HepG2 (cell line): Measurements from ENCODE around the gene DIAPH3. TPM values are rescaled to one million over a fixed set of nuclear protein-coding genes. Genes with fewer than 3 reads are reported as not detected.

Experiments
- KLF13 ChIP-seq: sonication (generic); formaldehyde crosslinking; IDR thresholded peaks from 2 replicates; pipeline ENCODE4 v1.4.0; 2020; ENCODE audit warnings: mild to moderate bottlenecking, missing genetic modification reagents
- PHF21A ChIP-seq: sonication (generic); formaldehyde crosslinking; IDR thresholded peaks from 2 replicates; pipeline ENCODE4 v1.5.0; 2020; ENCODE audit warnings: mild to moderate bottlenecking, missing genetic modification reagents
- THAP9 ChIP-seq: sonication (generic); formaldehyde crosslinking; IDR thresholded peaks from 2 replicates; pipeline ENCODE4; 2020; ENCODE audit warnings: missing genetic modification reagents, mild to moderate bottlenecking, borderline replicate concordance
- ZNF552 ChIP-seq: sonication (generic); formaldehyde crosslinking; IDR thresholded peaks from 2 replicates; pipeline ENCODE4 v1.9.0; 2022; ENCODE audit warnings: missing genetic modification reagents, mild to moderate bottlenecking, borderline replicate concordance
- ZNF749 ChIP-seq: sonication (generic); formaldehyde crosslinking; IDR thresholded peaks from 2 replicates; pipeline ENCODE4 v1.8.0; 2022; ENCODE audit warnings: mild to moderate bottlenecking, missing genetic modification reagents, moderate library complexity, borderline replicate concordance
- polyA plus RNA-seq, 8 experiments: library from polyadenylated mRNA; depleted of rRNA in 3 of 8; stranded (reverse) in 7 of 8; unstranded in 1 of 8; fragments of >200 nt; fragmentation: Illumina TruSeq in 4 of 8; extraction: Trizol in 4 of 8; gene quantifications; 2 replicates each; pipeline versions ENCODE4 v1.2.1 to v1.2.3, GENCODE V29; 2011 to 2016; ENCODE audit warnings: low read depth in 4 of 8, missing spikeins in 1 of 8, mixed read lengths in 1 of 8; ENCODE audit not compliant: insufficient read depth in 1 of 8
- total RNA-seq, 5 experiments: library from RNA; depleted of rRNA; stranded (reverse); fragments of >200 nt; fragmentation: Illumina TruSeq; extraction: Trizol; gene quantifications; 2 replicates each; pipeline ENCODE4 v1.2.3, GENCODE V29; 2016; ENCODE audit warnings: low read depth in 1 of 5
- TF ChIP-seq, protein P1 (sequence below): sonication (generic); formaldehyde crosslinking; IDR thresholded peaks from 2 replicates; pipeline ENCODE4 v1.4.0; 2020; ENCODE audit warnings: mild to moderate bottlenecking, missing genetic modification reagents

DIAPH3 gene
- total and polyA plus RNA-seq, 2 of the 13 experiments (the other 11 are each of a cell fraction or from before 2014, with no cell fraction given): 4.0 to 9.3 TPM

- no peak for TF ChIP-seq ZNF552 (CRISPR knock-in tag)
- TF ChIP-seq ZNF749 (CRISPR knock-in tag): no peak
- TF ChIP-seq KLF13: no peak
- TF ChIP-seq, protein P1, sequence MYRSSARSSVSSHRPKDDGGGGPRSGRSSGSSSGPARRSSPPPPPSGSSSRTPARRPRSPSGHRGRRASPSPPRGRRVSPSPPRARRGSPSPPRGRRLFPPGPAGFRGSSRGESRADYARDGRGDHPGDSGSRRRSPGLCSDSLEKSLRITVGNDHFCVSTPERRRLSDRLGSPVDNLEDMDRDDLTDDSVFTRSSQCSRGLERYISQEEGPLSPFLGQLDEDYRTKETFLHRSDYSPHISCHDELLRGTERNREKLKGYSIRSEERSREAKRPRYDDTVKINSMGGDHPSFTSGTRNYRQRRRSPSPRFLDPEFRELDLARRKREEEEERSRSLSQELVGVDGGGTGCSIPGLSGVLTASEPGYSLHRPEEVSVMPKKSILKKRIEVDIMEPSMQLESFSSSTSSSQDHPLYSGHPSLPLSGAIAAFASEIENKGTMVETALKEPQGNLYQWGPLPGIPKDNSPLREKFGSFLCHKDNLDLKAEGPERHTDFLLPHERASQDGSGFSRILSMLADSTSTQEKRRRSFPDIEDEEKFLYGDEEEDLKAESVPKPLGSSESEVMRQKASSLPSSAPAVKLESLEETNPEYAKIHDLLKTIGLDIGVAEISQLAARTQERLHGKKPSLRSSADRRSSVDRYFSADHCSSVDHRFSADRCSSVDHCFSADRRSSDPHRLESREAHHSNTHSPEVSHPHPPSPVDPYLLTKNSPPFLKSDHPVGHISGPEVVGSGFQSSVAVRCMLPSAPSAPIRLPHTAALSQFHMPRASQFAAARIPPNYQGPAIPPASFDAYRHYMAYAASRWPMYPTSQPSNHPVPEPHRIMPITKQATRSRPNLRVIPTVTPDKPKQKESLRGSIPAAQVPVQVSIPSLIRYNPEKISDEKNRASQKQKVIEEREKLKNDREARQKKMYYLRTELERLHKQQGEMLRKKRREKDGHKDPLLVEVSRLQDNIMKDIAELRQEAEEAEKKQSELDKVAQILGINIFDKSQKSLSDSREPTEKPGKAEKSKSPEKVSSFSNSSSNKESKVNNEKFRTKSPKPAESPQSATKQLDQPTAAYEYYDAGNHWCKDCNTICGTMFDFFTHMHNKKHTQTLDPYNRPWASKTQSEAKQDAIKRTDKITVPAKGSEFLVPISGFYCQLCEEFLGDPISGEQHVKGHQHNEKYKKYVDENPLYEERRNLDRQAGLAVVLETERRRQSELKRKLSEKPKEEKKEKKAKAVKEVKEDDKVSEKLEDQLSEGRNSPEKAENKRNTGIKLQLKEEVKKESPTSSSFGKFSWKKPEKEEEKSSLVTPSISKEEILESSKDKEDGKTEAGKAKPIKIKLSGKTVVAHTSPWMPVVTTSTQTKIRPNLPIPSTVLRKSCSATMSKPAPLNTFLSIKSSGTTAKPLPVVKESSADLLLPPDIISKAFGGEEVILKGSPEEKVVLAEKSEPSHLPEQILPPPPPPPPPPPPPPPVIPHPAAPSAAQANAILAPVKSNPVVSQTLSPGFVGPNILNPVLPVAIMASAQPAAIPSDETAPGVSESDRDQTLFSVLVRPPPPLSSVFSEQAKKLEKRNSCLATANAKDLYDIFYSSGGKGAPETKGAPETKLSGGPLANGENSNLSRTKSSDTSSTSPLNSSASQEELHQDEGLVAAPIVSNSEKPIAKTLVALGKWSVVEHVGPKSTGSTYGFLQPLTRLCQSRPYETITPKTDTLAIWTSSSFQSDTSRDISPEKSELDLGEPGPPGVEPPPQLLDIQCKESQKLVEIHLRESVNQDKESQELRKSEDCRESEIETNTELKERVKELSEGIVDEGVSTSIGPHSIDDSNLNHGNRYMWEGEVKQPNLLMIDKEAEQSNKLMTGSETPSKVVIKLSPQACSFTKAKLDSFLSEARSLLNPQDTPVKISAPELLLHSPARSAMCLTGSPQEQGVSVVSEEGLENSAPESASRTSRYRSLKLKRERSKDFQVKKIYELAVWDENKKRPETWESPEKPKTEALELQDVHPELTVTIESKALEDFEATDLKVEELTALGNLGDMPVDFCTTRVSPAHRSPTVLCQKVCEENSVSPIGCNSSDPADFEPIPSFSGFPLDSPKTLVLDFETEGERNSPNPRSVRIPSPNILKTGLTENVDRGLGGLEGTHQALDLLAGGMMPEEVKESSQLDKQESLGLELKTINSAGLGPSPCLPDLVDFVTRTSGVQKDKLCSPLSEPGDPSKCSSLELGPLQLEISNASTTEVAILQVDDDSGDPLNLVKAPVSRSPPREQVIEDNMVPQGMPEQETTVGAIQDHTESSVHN (CRISPR knock-in tag): no peak
- TF ChIP-seq PHF21A: no peak
- TF ChIP-seq THAP9 (CRISPR knock-in tag): no peak
- TF ChIP-seq, all 625 proteins: peak for 0
Observed at GRCh38 chr13:59750860-59751259, 412.9 kb downstream of the DIAPH3 start (continued).
